ENCODE measurements around the gene CCDC88B.

DNA sequence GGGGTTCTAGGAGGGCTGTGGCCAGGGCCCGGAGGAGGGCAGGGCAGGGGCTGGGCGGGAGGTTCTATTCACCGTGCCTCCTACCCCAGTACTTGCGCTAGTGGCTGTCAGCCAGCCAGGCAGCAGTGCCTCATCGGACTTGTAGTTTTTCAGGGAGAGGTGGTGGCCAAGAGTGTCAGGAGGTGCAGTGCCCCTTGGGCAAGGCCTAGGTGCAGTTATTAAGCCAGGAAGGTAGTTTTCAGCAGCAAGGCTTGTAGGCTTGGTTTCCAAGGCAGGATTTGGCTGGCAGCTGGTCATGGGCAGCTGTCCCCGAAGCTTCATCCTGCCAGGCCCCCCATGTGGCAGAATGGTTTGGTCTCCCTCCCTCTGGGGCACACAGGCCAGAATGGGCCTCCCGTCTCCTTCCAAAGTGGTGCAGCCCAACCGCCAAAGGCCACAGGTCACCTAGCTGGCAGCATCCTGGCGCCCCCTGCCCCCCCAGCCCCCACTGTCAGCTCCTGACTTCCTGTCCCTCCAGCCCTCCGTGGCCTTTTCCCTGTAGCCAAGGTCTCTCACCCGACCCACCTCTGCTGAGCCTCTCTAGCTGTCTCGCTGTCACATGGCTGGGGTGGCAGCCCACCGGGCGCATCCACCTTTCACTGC, 8.5 kb downstream of the CCDC88B start:
- TF ChIP-seq SUZ12 (IDR thresholded peaks at IDR 0.05; ENCODE audit: extremely low read depth, insufficient read depth, insufficient read length) (no peak), YY1 (IDR thresholded peaks at IDR 0.05; ENCODE audit: insufficient read depth, insufficient read length) (no peak)
